OCI-LY7 (cell line): Measurements from ENCODE around the gene TULP4.

Source experiments
- EZH2phosphoT487 ChIP-seq: fragments of 200-600 bp; sonication (generic); IDR thresholded peaks from 2 replicates; pipeline ENCODE4 v1.6.1; 2018; ENCODE audit warnings: low read depth, borderline replicate concordance, mild to moderate bottlenecking, mixed run types, antibody characterized with exemption, low read length, moderate library complexity, mixed read lengths
- TF ChIP-seq, protein P1 (sequence below): fragments of 200-600 bp; sonication (generic); conservative IDR thresholded peaks from 2 replicates; pipeline ENCODE4 v1.5.1; 2014; ENCODE audit warnings: mild to moderate bottlenecking, antibody characterized with exemption, low read length, moderate library complexity, mixed read lengths

DNA sequence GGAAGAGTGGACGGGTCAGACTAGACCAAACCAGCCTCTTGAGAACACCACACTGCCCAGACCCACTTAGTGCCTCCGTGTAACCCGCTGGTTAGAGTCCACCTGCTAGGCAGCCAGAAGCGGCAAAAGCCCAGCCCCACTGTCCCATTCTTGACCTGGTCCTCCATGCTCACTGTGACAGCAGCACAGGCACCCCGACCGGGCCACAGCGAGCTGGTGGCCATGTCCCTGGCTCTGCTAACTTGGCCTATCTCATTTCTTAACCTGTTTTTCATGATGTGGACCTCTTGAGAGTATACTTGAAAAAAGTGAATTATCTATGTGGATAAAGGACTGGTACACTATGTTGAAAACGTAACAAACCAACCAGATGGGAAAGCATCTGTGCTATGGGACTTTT lies 202.7 kb downstream of the TULP4 start:
- TF ChIP-seq, protein P1, sequence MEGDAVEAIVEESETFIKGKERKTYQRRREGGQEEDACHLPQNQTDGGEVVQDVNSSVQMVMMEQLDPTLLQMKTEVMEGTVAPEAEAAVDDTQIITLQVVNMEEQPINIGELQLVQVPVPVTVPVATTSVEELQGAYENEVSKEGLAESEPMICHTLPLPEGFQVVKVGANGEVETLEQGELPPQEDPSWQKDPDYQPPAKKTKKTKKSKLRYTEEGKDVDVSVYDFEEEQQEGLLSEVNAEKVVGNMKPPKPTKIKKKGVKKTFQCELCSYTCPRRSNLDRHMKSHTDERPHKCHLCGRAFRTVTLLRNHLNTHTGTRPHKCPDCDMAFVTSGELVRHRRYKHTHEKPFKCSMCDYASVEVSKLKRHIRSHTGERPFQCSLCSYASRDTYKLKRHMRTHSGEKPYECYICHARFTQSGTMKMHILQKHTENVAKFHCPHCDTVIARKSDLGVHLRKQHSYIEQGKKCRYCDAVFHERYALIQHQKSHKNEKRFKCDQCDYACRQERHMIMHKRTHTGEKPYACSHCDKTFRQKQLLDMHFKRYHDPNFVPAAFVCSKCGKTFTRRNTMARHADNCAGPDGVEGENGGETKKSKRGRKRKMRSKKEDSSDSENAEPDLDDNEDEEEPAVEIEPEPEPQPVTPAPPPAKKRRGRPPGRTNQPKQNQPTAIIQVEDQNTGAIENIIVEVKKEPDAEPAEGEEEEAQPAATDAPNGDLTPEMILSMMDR = no peak
- TF ChIP-seq EZH2phosphoT487 = no peak
